Activated B cell treated with CpG ODN at 0.5 μM for 24 hours (primary cell): ENCODE data around the gene CCDC81. TPM values are rescaled to one million over a fixed set of nuclear protein-coding genes. Genes with fewer than 3 reads are reported as not detected.
"Not testable (repeated sequence)": the region's sequence is repeated elsewhere in the genome, so short reads cannot be mapped to it uniquely, and the experiment has no call there.

Experiments
- ATAC-seq: fragments of 200-7000 bp; cut with Tn5 transposase; one replicate; pipeline ENCODE4 v1.10.0; 2021; ENCODE audit warnings: low read depth, mild to moderate bottlenecking, moderate library complexity
- CTCF ChIA-PET: fragments of 350-600 bp; sonication (Branson Sonifier 250); formaldehyde crosslinking; loops from one replicate; lab custom pipeline; 2021; ENCODE audit warnings: antibody characterized with exemption; lab: Charles Lee
- POLR2A ChIA-PET: fragments of 350-600 bp; sonication (Branson Sonifier 250); formaldehyde crosslinking; loops from one replicate; lab custom pipeline; 2021; ENCODE audit warnings: antibody characterized with exemption; lab: Charles Lee
- DNase-seq: peaks from one replicate; pipeline ENCODE4 v3.0.0; 2022
- H3K27ac Mint-ChIP-seq: one replicate; pipeline ENCODE4 v1.8.0; 2020; ENCODE audit warnings: mixed read lengths
- H3K27me3 Mint-ChIP-seq: one replicate; pipeline ENCODE4 v1.8.0; 2021; ENCODE audit warnings: mixed read lengths
- H3K36me3 Mint-ChIP-seq: one replicate; pipeline ENCODE4 v1.8.0; 2021; ENCODE audit warnings: low read depth, mixed read lengths
- H3K4me1 Mint-ChIP-seq: one replicate; pipeline ENCODE4 v1.8.0; 2021; ENCODE audit warnings: mixed read lengths
- H3K4me3 Mint-ChIP-seq: one replicate; pipeline ENCODE4 v1.8.0; 2020; ENCODE audit warnings: mild to moderate bottlenecking, mixed read lengths
- H3K9me3 Mint-ChIP-seq: one replicate; pipeline ENCODE4 v1.8.0; 2020; ENCODE audit warnings: mixed read lengths
- intact Hi-C: fragments of 100-400 bp; cut with micrococcal nuclease; formaldehyde crosslinking; loops from one replicate; pipeline ENCODE4 v1.15.1; 2024
- total RNA-seq: library from RNA; stranded (reverse); gene quantifications from 2 replicates; pipeline ENCODE4 v1.2.3, GENCODE V29; 2022
- TF ChIP-seq, protein P1 (sequence below): fragments of 200-600 bp; IDR thresholded peaks from one replicate; pipeline ENCODE4 v1.8.0; 2022; ENCODE audit warnings: antibody characterized with exemption, mild to moderate bottlenecking

Gene CCDC81
- total RNA-seq, 1 donor from 2014 or later, result 0.82 TPM

DNA sequence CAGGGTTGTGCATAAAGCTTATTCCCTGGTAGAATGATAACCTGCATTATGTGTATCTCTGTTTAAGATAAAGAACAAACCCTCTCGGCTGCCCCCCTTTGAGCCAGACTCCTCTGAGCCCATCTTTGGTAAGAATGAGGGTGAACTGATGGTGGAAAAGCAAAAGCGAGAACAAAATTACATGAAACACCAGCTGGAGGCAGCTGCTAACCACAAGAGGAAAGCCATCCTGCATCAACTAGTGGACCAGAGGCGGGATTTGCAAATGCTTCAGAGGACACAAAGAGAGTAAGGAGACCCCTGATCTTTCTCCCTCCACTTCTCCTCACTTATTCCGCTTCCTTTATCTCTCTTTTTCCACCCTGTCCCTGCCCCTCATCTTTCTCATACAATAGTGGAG lies 40.3 kb downstream of the CCDC81 start:
- POLR2A ChIA-PET, result no interaction called here
- intact Hi-C loops, result no loop called here
- Mint-ChIP-seq H3K36me3 (no peaks in the 10 kb centered on the region), H3K4me3 (no peak overlapping the region), H3K27me3 (no peaks in the 10 kb centered on the region), H3K9me3 (no peaks in the 10 kb centered on the region), H3K4me1 (no peaks in the 10 kb centered on the region), H3K27ac (no peak overlapping the region)
- CTCF ChIA-PET, result no interaction called here
- TF ChIP-seq, protein P1, sequence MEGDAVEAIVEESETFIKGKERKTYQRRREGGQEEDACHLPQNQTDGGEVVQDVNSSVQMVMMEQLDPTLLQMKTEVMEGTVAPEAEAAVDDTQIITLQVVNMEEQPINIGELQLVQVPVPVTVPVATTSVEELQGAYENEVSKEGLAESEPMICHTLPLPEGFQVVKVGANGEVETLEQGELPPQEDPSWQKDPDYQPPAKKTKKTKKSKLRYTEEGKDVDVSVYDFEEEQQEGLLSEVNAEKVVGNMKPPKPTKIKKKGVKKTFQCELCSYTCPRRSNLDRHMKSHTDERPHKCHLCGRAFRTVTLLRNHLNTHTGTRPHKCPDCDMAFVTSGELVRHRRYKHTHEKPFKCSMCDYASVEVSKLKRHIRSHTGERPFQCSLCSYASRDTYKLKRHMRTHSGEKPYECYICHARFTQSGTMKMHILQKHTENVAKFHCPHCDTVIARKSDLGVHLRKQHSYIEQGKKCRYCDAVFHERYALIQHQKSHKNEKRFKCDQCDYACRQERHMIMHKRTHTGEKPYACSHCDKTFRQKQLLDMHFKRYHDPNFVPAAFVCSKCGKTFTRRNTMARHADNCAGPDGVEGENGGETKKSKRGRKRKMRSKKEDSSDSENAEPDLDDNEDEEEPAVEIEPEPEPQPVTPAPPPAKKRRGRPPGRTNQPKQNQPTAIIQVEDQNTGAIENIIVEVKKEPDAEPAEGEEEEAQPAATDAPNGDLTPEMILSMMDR, result no peak
- DNase-seq, result no peak
- ATAC-seq, result no peak

DNA sequence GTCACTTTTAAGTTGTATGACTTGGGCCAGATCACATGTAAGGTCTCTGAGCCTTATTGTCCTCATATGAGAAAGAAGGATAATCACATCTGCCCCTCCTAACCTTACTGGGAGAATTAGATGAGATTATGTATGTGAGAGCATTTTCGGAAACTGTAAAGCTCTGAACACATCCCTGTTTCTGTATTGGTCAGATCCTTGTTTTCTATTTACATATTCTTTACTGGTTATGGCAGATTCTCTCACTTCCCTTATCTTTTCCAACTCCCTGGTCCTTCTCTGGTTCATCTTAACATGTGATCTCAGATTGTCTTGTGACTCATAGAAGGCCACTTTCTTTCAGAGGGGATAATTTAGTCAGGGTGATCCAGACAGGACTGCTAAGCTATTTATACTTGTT lies 41.8 kb downstream of the CCDC81 start:
- H3K36me3 Mint-ChIP-seq, result no peaks in the 10 kb centered on the region
- ChIA-PET POLR2A (no interaction called here), CTCF (interaction anchor here (0.9 kb wide), 1 partner anchor 398 kb away, joined by 3 read pairs; no protein-coding TSS in a partner anchor)
- DNase-seq (no peak), ATAC-seq (no peak)
- H3K4me3 Mint-ChIP-seq, result no peak overlapping the region
- H3K4me1 Mint-ChIP-seq, result no peaks in the 10 kb centered on the region
- H3K9me3 Mint-ChIP-seq, result no peaks in the 10 kb centered on the region
- no peaks in the 10 kb centered on the region for H3K27me3 Mint-ChIP-seq
- no peak overlapping the region for H3K27ac Mint-ChIP-seq
- TF ChIP-seq, protein P1, result no peak
- intact Hi-C loops, result no loop called here

DNA sequence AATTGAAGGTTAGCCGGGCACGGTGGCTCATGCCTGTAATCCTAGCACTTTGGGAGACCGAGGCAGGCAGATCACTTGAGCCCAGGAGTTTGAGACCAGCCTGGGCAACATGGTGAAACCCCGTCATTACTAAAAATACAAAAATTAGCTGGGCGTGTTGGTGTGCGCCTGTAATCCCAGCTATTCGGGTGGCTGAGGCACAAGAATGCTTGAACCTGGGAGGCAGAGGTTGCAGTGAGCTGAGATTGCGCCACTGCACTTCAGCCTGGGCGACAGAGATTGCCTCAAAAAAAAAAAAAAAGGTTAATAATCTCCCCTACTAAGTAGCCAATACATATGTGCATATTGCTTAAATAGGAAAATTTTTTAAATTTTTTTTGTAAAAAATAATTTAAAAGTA lies 42.3 kb downstream of the CCDC81 start:
- H3K4me3 Mint-ChIP-seq, H3K27ac Mint-ChIP-seq, H3K9me3 Mint-ChIP-seq, intact Hi-C loops, H3K27me3 Mint-ChIP-seq, H3K4me1 Mint-ChIP-seq, ATAC-seq, POLR2A ChIA-PET, DNase-seq, H3K36me3 Mint-ChIP-seq: not testable (repeated sequence)
- CTCF ChIA-PET, result interaction anchor here (0.9 kb wide), 1 partner anchor 399 kb away, joined by 3 read pairs; no protein-coding TSS in a partner anchor

DNA sequence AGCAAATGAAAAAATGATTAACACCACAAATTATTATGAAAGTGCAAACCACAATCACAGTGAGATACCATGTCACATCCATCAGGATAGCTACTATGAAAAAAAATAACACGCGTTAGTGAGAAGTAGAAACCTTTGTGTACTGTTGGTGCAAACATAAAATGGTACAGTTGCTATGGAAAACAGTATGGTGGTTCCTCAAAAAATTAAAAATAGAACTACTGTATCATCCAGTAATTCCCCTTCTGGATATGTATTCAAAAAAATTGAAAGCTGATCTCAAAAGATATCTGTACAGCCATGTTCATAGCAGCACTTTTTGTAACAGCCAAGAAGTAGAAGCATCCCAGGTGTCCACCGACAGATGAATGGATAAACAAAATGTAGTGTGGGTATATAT lies 43.4 kb downstream of the CCDC81 start:
- ChIA-PET POLR2A (no interaction called here), CTCF (no interaction called here)
- DNase-seq (no peak), ATAC-seq (no peak)
- Mint-ChIP-seq H3K27ac (no peak overlapping the region), H3K27me3 (no peaks in the 10 kb centered on the region), H3K4me3 (no peak overlapping the region), H3K9me3 (no peaks in the 10 kb centered on the region), H3K36me3 (no peaks in the 10 kb centered on the region), H3K4me1 (no peaks in the 10 kb centered on the region)
- intact Hi-C loops, result no loop called here
- TF ChIP-seq, protein P1, result no peak

DNA sequence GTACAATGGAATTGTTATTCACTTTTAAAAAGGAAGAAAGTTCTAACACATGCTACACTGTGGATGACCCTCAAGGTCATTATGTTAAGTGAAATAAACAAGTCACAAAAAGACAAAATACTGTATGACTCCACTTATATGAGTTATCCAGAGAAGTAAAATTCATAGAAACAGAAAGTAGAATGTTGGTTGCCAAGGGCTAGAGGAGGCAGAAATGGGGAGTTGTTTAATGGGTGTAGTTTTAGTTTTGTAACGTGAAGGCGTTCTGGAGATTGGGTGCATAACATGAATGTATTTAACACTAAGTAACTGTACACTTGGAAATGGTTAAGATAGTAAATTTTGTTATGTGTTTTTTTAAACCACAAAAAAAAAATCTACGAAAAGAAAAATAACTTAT lies 43.8 kb downstream of the CCDC81 start:
- no peaks in the 10 kb centered on the region for H3K36me3 Mint-ChIP-seq
- H3K27ac Mint-ChIP-seq, result no peak overlapping the region
- DNase-seq (no peak), ATAC-seq (no peak)
- no peak overlapping the region for H3K4me3 Mint-ChIP-seq
- H3K4me1 Mint-ChIP-seq, result no peaks in the 10 kb centered on the region
- TF ChIP-seq, protein P1, result no peak
- H3K27me3 Mint-ChIP-seq, result no peaks in the 10 kb centered on the region
- POLR2A ChIA-PET, result no interaction called here
- intact Hi-C loops, result no loop called here
- CTCF ChIA-PET, result no interaction called here
- H3K9me3 Mint-ChIP-seq, result no peaks in the 10 kb centered on the region

DNA sequence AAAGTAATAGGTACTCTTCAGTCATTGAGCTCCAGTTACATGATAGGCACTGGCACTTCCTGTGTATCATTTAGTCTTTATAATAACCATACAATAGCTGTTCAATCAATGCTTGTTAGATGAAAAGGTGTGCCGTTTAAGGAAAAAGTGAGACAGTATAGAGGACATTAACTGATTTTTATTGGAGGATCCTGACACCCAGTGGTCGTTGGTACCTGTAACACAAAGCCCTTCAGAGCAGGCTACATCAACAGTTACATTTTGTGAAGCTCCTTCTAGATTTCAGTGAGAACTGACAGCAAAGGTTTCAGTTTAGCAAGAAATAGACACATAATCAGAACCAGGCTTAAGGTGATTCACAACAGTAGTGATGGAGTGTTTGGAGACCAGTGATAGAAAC lies 44.2 kb downstream of the CCDC81 start:
- H3K36me3 Mint-ChIP-seq, result no peaks in the 10 kb centered on the region
- no peak overlapping the region for H3K4me3 Mint-ChIP-seq
- CTCF ChIA-PET, result no interaction called here
- POLR2A ChIA-PET, result no interaction called here
- DNase-seq (no peak), ATAC-seq (no peak)
- no peak overlapping the region for H3K27ac Mint-ChIP-seq
- H3K27me3 Mint-ChIP-seq, result no peaks in the 10 kb centered on the region
- intact Hi-C loops, result loop anchor here (1.0 kb wide), 1 partner anchor 565 kb away; no protein-coding TSS in a partner anchor
- H3K4me1 Mint-ChIP-seq, result no peaks in the 10 kb centered on the region
- H3K9me3 Mint-ChIP-seq, result no peaks in the 10 kb centered on the region
- TF ChIP-seq, protein P1, result no peak
